ENCODE results near the gene TP53TG5. TPM values are rescaled to one million over a fixed set of nuclear protein-coding genes. Genes with fewer than 3 reads are reported as not detected.

TP53TG5 gene
- total RNA-seq, 6 experiments from 2014 or later: not detected

DNA sequence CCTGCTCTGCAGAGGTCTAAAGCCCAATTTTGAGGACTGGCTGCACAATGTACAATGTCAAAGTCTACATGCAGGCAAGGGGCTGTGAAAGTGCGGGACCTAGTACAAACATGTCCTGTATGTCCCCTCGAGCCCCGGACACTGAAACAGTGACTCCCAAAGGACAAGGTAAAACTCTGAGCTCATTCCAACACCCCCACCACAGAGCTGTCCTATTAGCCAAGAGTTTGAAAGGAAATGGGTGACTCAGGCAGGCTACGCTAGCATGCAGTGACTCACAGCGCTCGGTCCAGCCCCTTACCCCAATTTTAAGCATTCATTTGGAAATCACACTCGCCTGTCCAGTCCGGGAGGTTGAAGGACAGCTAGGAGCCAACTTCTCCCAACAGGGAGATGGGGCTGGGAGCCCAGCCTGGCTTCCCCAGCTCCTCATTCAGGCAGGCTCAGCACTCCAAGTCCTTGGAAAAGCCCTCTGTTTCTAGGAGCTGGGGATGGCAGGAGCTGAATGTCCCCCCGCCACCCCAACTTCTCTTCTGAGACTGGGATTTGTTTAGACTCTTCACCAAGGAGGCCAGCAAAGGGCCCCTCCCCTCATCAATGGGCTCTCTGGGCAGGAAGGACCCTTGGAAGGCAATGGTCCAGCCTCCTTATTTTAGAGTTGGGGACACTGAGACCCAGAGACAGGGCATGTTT, 33.8 kb downstream of the TP53TG5 start:
- Histone ChIP-seq H3K27me3 (no peaks in the 10 kb centered on the region), H3K4me3 (peak overlapping the region; percentile 78 to 90 (median 84)), H3K9me3 (no peaks in the 10 kb centered on the region), H3K4me1 (peaks cover 0 to 44% (median 14%) of the 10 kb centered on the region in 4 donors), H3K27ac (peak overlapping the region; percentile 91 to 99 (median 97)), H3K36me3 (peaks cover 0 to 9% (median 0%) of the 10 kb centered on the region in 4 donors)
- DNase-seq: peak in 1 of 3 donors; percentile 67
- WGBS (ENCODE audit: insufficient coverage, low coverage, low lambda C conversion rate, missing lambda C conversion rate): 4% methylated on average over 5 of the region's 9 CpGs
- intact Hi-C loops (cut with DNase I): no loop called here
- peak; percentile 0 to 41 (median 14) for ATAC-seq
- no peak for TF ChIP-seq CTCF (IDR thresholded peaks at IDR 0.05)
- TF ChIP-seq POLR2A (IDR thresholded peaks at IDR 0.05): peak; percentile 94

- Histone ChIP-seq H3K27me3 (no peaks in the 10 kb centered on the region), H3K9me3 (no peaks in the 10 kb centered on the region), H3K4me1 (peaks cover 0 to 51% (median 17%) of the 10 kb centered on the region in 4 donors), H3K4me3 (peak overlapping the region; percentile 8 to 90 (median 84)), H3K27ac (peak overlapping the region; percentile 91 to 99 (median 97)), H3K36me3 (peaks cover 0 to 9% (median 0%) of the 10 kb centered on the region in 4 donors)
- intact Hi-C loops (cut with DNase I): no loop called here
- DNase-seq (peak in 1 of 3 donors; percentile 77), ATAC-seq (peak; percentile 14 to 43 (median 33))
- WGBS (ENCODE audit: insufficient coverage, low coverage, low lambda C conversion rate, missing lambda C conversion rate): 0% methylated on average over 1 of the region's 6 CpGs
- TF ChIP-seq CTCF (IDR thresholded peaks at IDR 0.05): no peak
- TF ChIP-seq POLR2A (IDR thresholded peaks at IDR 0.05): no peak
Measured at GRCh38 chr20:45343532-45344167, 34.5 kb downstream of the TP53TG5 start.

GRCh38 chr20:45342855-45343531, 35.1 kb downstream of the TP53TG5 start:
- Histone ChIP-seq H3K27me3 (no peaks in the 10 kb centered on the region), H3K4me1 (peaks cover 0 to 58% (median 21%) of the 10 kb centered on the region in 4 donors), H3K27ac (peak overlapping the region; percentile 91 to 99 (median 97)), H3K9me3 (no peaks in the 10 kb centered on the region), H3K36me3 (peaks cover 0 to 9% (median 0%) of the 10 kb centered on the region in 4 donors), H3K4me3 (peak overlapping the region; percentile 8 to 90 (median 84))
- peak in 2 of 3 donors; percentile 64 to 79 for DNase-seq
- peak; percentile 12 to 46 (median 23) for ATAC-seq
- WGBS (ENCODE audit: insufficient coverage, low coverage, low lambda C conversion rate, missing lambda C conversion rate): 11% methylated on average over 6 of the region's 6 CpGs
- TF ChIP-seq POLR2A (IDR thresholded peaks at IDR 0.05): peak; percentile 69
- no peak for TF ChIP-seq CTCF (IDR thresholded peaks at IDR 0.05)
- intact Hi-C loops (cut with DNase I): no loop called here

DNA sequence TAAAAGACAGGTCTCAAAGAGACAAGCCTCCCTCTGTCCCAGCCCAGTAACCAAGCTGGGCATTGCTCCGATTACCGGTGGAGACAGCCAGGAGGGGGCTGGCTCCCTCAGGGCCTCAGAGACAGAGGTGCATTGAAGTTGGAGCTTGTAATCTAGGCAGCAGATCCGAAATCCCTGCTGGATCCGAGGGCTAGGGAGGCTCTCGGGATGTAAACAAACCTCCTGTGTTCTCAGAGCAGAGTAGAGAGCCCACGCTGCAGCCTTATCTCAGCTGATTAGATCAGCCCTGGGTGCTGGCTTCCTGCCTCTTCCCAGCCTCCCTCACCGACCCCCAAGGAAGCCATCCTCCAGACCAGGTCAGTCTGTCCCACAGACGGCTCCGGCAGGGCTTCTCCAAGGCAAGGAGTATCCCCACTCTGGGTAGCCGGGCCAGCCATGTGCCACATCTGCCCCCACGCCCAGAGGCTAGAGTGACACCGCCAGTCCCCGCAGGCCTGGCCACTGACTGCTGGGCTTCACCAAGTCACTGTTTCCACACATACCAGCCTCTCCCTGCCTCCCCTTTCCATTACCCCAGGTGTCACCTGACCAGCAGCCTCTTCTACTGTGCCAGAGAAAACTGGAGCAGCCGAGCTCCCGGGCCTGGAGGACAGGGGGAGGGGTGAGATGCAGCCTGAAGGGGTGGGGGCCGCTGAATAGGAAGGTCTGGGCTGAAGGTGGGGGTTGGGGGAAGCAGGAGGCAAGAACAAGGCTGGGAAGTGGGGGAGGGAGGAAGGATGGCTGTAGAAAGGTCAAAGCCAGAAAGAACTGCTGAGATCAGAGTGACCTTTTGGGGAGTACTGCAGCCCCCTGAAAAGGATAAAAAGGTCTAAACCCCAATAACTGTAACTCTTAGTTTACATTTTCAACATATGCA, 35.9 kb downstream of the TP53TG5 start:
- Histone ChIP-seq H3K9me3 (no peaks in the 10 kb centered on the region), H3K27me3 (no peaks in the 10 kb centered on the region), H3K27ac (peak overlapping the region; percentile 91 to 99 (median 97)), H3K4me3 (peak overlapping the region; percentile 8 to 90 (median 84)), H3K4me1 (peaks cover 0 to 66% (median 26%) of the 10 kb centered on the region in 4 donors), H3K36me3 (peaks cover 0 to 9% (median 0%) of the 10 kb centered on the region in 4 donors)
- TF ChIP-seq POLR2A (IDR thresholded peaks at IDR 0.05) (peak; percentile 85), CTCF (IDR thresholded peaks at IDR 0.05) (no peak)
- ATAC-seq: peak; percentile 23 to 54 (median 36)
- WGBS (ENCODE audit: insufficient coverage, low coverage, low lambda C conversion rate, missing lambda C conversion rate): 22% methylated on average over 8 of the region's 16 CpGs
- DNase-seq: peak; percentile 71 to 91 (median 90)
- intact Hi-C loops (cut with DNase I): no loop called here

Data from right lobe of liver (tissue), 6 donors.